K562 (cell line): Measurements from ENCODE around the gene ZSWIM3. TPM values are rescaled to one million over a fixed set of nuclear protein-coding genes. Genes with fewer than 3 reads are reported as not detected.

Experiments
- ATAC-seq: fragments of 200-7000 bp; cut with Tn5 transposase; 3 replicates; pipeline ENCODE4 v1.9.1; 2020; ENCODE audit warnings: moderate library complexity
- BruUV-seq: library from RNA; stranded (reverse); fragments of 400-500 nt; replicated peaks from 2 replicates; lab custom pipeline; 2021; lab: Mats Ljungman, UMichigan
- CTCF ChIA-PET: fragments of 300-600 bp; formaldehyde crosslinking; extraction: SDS; loops from one replicate; lab custom pipeline; 2021; ENCODE audit warnings: low intra/inter-chr PET ratio; lab: Yijun Ruan, JAX
- POLR2A ChIA-PET: fragments of 300-600, 350-650 bp; sonication (Branson Sonifier 250); formaldehyde crosslinking; extraction: SDS; loops from one replicate; lab custom pipeline; 2021; ENCODE audit warnings: antibody characterized with exemption, inconsistent platforms; lab: Yijun Ruan, JAX
- DNase-seq, 4 experiments: peaks; one replicate each; pipeline versions ENCODE4 v3.0.0 to v3.0.0-alpha.2; 2011 to 2018; ENCODE audit warnings: low spot score in 3 of 4, mixed read lengths in 3 of 4; ENCODE audit errors: extremely low read depth in 1 of 4
- FAIRE-seq: peaks from 2 replicates; lab custom pipeline; 2011; peaks lifted over from hg19 to GRCh38; lab: Jason Lieb, UNC
- H2AFZ ChIP-seq: 2 replicates; pipeline ENCODE4 v1.6.0; 2011; ENCODE audit warnings: low read depth, low read length, control low read depth, inconsistent platforms
- H3K27ac ChIP-seq: fragments of 200-600 bp; 3 replicates; pipeline ENCODE4 v1.8.0; 2011; ENCODE audit warnings: low read depth, mild to moderate bottlenecking, control low read depth, inconsistent platforms, low read length, moderate library complexity, mixed read lengths; ENCODE audit errors: extremely low read depth
- H3K27me3 ChIP-seq, 2 experiments: fragments of 300-600 bp in 1 of 2; 2 replicates in 1 of 2; 3 replicates in 1 of 2; pipeline versions ENCODE4 v1.6.0 to v1.8.0; 2011; ENCODE audit warnings: inconsistent platforms in 2 of 2, low read length in 2 of 2, mild to moderate bottlenecking in 1 of 2, mixed read lengths in 1 of 2, moderate library complexity in 1 of 2; ENCODE audit not compliant: control insufficient read depth in 2 of 2, insufficient read depth in 2 of 2
- H3K36me3 ChIP-seq: fragments of 300-600 bp; 3 replicates; pipeline ENCODE4 v1.8.0; 2011; ENCODE audit warnings: mild to moderate bottlenecking, low read length, inconsistent platforms; ENCODE audit not compliant: control insufficient read depth, insufficient read depth
- H3K4me1 ChIP-seq, 2 experiments: fragments of 200-600 bp in 1 of 2; replicated peaks in 1 of 2; 2 replicates in 1 of 2; 3 replicates in 1 of 2; pipeline versions ENCODE4 v1.5.1 to v1.8.0; 2011; ENCODE audit warnings: inconsistent platforms in 2 of 2, low read length in 2 of 2, mild to moderate bottlenecking in 1 of 2, mixed read lengths in 1 of 2, moderate library complexity in 1 of 2; ENCODE audit not compliant: control insufficient read depth in 2 of 2, insufficient read depth in 2 of 2
- H3K4me2 ChIP-seq: 2 replicates; pipeline ENCODE4 v1.6.1; 2011; ENCODE audit warnings: low read length, control low read depth, inconsistent platforms, mixed read lengths; ENCODE audit not compliant: insufficient read depth
- H3K4me3 ChIP-seq: fragments of 200-600 bp; sonication (generic), shearing (Covaris generic); 2 replicates; pipeline ENCODE4 v1.5.1; 2016; ENCODE audit warnings: control low read depth, inconsistent platforms
- H3K79me2 ChIP-seq: fragments of 200-600 bp; 3 replicates; pipeline ENCODE4 v1.8.0; 2011; ENCODE audit warnings: low read length, inconsistent platforms; ENCODE audit not compliant: control insufficient read depth, insufficient read depth
- H3K9ac ChIP-seq, 2 experiments: 2 replicates each; pipeline versions ENCODE4 v1.6.0 to v1.6.1; 2011; ENCODE audit warnings: low read depth in 2 of 2, low read length in 2 of 2, control low read depth in 1 of 2, inconsistent platforms in 1 of 2, mild to moderate bottlenecking in 1 of 2, mixed read lengths in 1 of 2; ENCODE audit not compliant: insufficient read depth in 1 of 2
- H3K9me1 ChIP-seq: one replicate; pipeline ENCODE4 v1.6.0; 2011; ENCODE audit warnings: inconsistent platforms, mild to moderate bottlenecking, low read length, moderate library complexity; ENCODE audit not compliant: control insufficient read depth, insufficient read depth
- H3K9me3 ChIP-seq: replicated peaks from 2 replicates; pipeline ENCODE4 v1.5.1; 2011; ENCODE audit warnings: low read depth, low read length, inconsistent platforms; ENCODE audit not compliant: control insufficient read depth, insufficient read depth
- H4K20me1 ChIP-seq: replicated peaks from 2 replicates; pipeline ENCODE4 v1.6.1; 2011; ENCODE audit warnings: low read length, inconsistent platforms, mixed read lengths; ENCODE audit not compliant: control insufficient read depth, insufficient read depth
- BRD4 ChIP-seq: fragments of 200-600 bp; sonication (generic); IDR thresholded peaks from 2 replicates; pipeline ENCODE4 v1.6.1; 2017; ENCODE audit warnings: inconsistent platforms
- CCAR2 ChIP-seq: fragments of 200-400 bp; formaldehyde crosslinking; IDR thresholded peaks from 2 replicates; pipeline ENCODE4 v1.6.1; 2017; ENCODE audit warnings: mild to moderate bottlenecking, low read depth, low read length
- ELF4 ChIP-seq: fragments of 450-650 bp; formaldehyde crosslinking; IDR thresholded peaks from 2 replicates; pipeline ENCODE4 v1.4.0; 2022; ENCODE audit warnings: missing genetic modification characterization
- HDAC1 ChIP-seq, 2 experiments: fragments of 450-650 bp; IDR thresholded peaks; 2 replicates each; pipeline ENCODE4 v1.6.1; 2016 to 2017; ENCODE audit warnings: inconsistent platforms in 1 of 2, mild to moderate bottlenecking in 1 of 2, moderate library complexity in 1 of 2
- HDAC2 ChIP-seq: fragments of 450-650 bp; IDR thresholded peaks from 2 replicates; pipeline ENCODE4 v1.6.1; 2016; ENCODE audit warnings: mild to moderate bottlenecking
- MXD1 ChIP-seq: fragments of 250-450 bp; sonication (Bioruptor Pico); IDR thresholded peaks from 2 replicates; pipeline ENCODE4 v1.8.0; 2021; ENCODE audit warnings: borderline replicate concordance, mild to moderate bottlenecking, moderate library complexity; ENCODE audit not compliant: poor library complexity, severe bottlenecking
- NR2C2 ChIP-seq, 2 experiments: fragments of 200-800 bp in 1 of 2; sonication (Bioruptor generic) in 1 of 2; sonication (generic) in 1 of 2; formaldehyde crosslinking in 1 of 2; IDR thresholded peaks; 2 replicates each; pipeline versions ENCODE4 v1.6.1 to v1.8.0; 2016 to 2022; ENCODE audit warnings: mild to moderate bottlenecking in 1 of 2, missing compliant biosample characterization in 1 of 2, missing genetic modification characterization in 1 of 2, missing genetic modification reagents in 1 of 2
- PTRF ChIP-seq: fragments of 450-650 bp; IDR thresholded peaks from 2 replicates; pipeline ENCODE4 v1.6.1; 2016; ENCODE audit warnings: mild to moderate bottlenecking, missing genetic modification characterization, missing compliant biosample characterization
- PYGO2 ChIP-seq: fragments of 450-650 bp; IDR thresholded peaks from 2 replicates; pipeline ENCODE4 v1.6.1; 2016; ENCODE audit warnings: mild to moderate bottlenecking, missing genetic modification characterization, moderate library complexity, missing compliant biosample characterization
- SETDB1 ChIP-seq: IDR thresholded peaks from one replicate; pipeline ENCODE4 v1.6.1; 2012; ENCODE audit warnings: low read length, control low read depth, inconsistent platforms
- STAT6 ChIP-seq: sonication (generic); formaldehyde crosslinking; IDR thresholded peaks from 2 replicates; pipeline ENCODE4 v1.8.1; 2023; ENCODE audit warnings: mild to moderate bottlenecking, missing genetic modification reagents
- TEAD2 ChIP-seq: fragments of 450-650 bp; IDR thresholded peaks from 2 replicates; pipeline ENCODE4 v1.6.1; 2016; ENCODE audit warnings: missing genetic modification characterization, control low read depth, missing compliant biosample characterization
- UBTF ChIP-seq, 2 experiments: IDR thresholded peaks; 2 replicates each; pipeline ENCODE4 v1.6.1; 2012; ENCODE audit warnings: improper control_type of control experiment in 2 of 2, low read depth in 2 of 2, low read length in 2 of 2, borderline replicate concordance in 1 of 2
- ZBTB26 ChIP-seq: fragments of 450-650 bp; formaldehyde crosslinking; IDR thresholded peaks from 2 replicates; pipeline ENCODE4 v1.4.0; 2022; ENCODE audit warnings: missing genetic modification characterization
- ZNF3 ChIP-seq: fragments of 250-450 bp; sonication (Bioruptor Pico); IDR thresholded peaks from 2 replicates; pipeline ENCODE4 v1.5.0; 2021; ENCODE audit warnings: mild to moderate bottlenecking, moderate library complexity
- WGBS: fragments of 100-300 bp; shearing (Covaris generic); methylation state at CpG from one replicate; pipeline ENCODE4 v1.1.6; 2016; ENCODE audit warnings: low coverage, mixed read lengths; ENCODE audit not compliant: insufficient coverage; ENCODE audit errors: missing lambda C conversion rate; 5-methylcytosine and 5-hydroxymethylcytosine counted together
- in situ Hi-C: fragments of 300-500 bp; cut with MboI; formaldehyde crosslinking; loops from 4 replicates; pipeline ENCODE4 v1.15.0; 2018; ENCODE audit warnings: inconsistent platforms, mixed read lengths
- intact Hi-C: fragments of 100-400 bp; cut with micrococcal nuclease; formaldehyde crosslinking; loops from 2 replicates; pipeline ENCODE4 v1.14.2; 2022
- polyA plus RNA-seq, 8 experiments: library from polyadenylated mRNA; depleted of rRNA in 4 of 8; stranded (reverse) in 5 of 8; unstranded in 3 of 8; fragments of >200 nt; fragmentation: Nextera tagmentation in 2 of 8; fragmentation: Illumina TruSeq in 1 of 8; extraction: Ambion mirVana in 2 of 8; extraction: Trizol in 1 of 8; gene quantifications; 2 replicates each; pipeline versions ENCODE4 v1.2.1 to v1.2.3, GENCODE V29; 2011 to 2014; ENCODE audit warnings: inconsistent platforms in 1 of 8, missing spikeins in 1 of 8
- total RNA-seq, 7 experiments: library from RNA; depleted of rRNA in 6 of 7; stranded (reverse); fragments of >200 nt in 6 of 7; fragmentation: Illumina TruSeq in 2 of 7; extraction: Trizol in 2 of 7; gene quantifications; 2 replicates each; pipeline versions ENCODE4 v1.2.1 to v1.2.3, GENCODE V29; 2011 to 2021; ENCODE audit warnings: low replicate concordance in 1 of 7

ZSWIM3 gene
- total and polyA plus RNA-seq, 9 of the 15 experiments (the other 6 are each of a cell fraction or from before 2014, with no cell fraction given): 1.7 to 4.3 (median 2.9) TPM

- in situ Hi-C loops: no loop called here
- BruUV-seq: no TSS peak
- intact Hi-C loops: no loop called here
- DNase-seq (no peak), FAIRE-seq (no peak), ATAC-seq (no peak)
- Histone ChIP-seq H3K4me1 (peaks cover 9 to 16% of the 10 kb centered on the region in 2 experiments; a peak in 4 of 5 replicates), H3K9ac (no peak overlapping the region), H4K20me1 (0 out of 2 replicates have a peak, but pooled peaks cover 3% of the 10 kb centered on the region), H3K79me2 (no peaks in the 10 kb centered on the region), H3K9me3 (no peaks in the 10 kb centered on the region), H3K27ac (no peak overlapping the region), H2AFZ (no peak overlapping the region), H3K9me1 (no peaks in the 10 kb centered on the region), H3K27me3 (no peaks in the 10 kb centered on the region), H3K36me3 (no peaks in the 10 kb centered on the region), H3K4me3 (no peak overlapping the region), H3K4me2 (no peak overlapping the region)
- ChIA-PET POLR2A (interaction anchor here (0.7 to 2.2 kb wide), 4 partner anchors 9 to 27 kb away, joined by 3 to 9 read pairs (median 4); partner anchors contain the start of genes CTSA, NEURL2 and PCIF1), CTCF (no interaction called here)
- WGBS: 48% methylated on average over 5 of the region's 5 CpGs
- TF ChIP-seq NR2C2 (CRISPR knock-in tag; IDR thresholded peaks at IDR 0.05): no peak
- no peak for TF ChIP-seq NR2C2 (tag; IDR thresholded peaks at IDR 0.05)
- TF ChIP-seq ZBTB26: no peak
- no peak for TF ChIP-seq BRD4
- no peak for TF ChIP-seq HDAC1 (IDR thresholded peaks at IDR 0.05)
- TF ChIP-seq STAT6 (CRISPR knock-in tag): no peak
- no peak for TF ChIP-seq ELF4
- TF ChIP-seq SETDB1: no peak
- no peak for TF ChIP-seq HDAC2
- TF ChIP-seq PTRF (tag): no peak
- no peak for TF ChIP-seq TEAD2 (tag)
- TF ChIP-seq UBTF (IDR thresholded peaks at IDR 0.05; ENCODE audit: borderline replicate concordance in 1 of 2, low read depth in 2 of 2, low read length in 2 of 2): no peak
- TF ChIP-seq CCAR2: no peak
- TF ChIP-seq MXD1: no peak
- TF ChIP-seq PYGO2 (tag): no peak
- no peak for TF ChIP-seq ZNF3 (CRISPR knock-in tag)
Observed at GRCh38 chr20:45917790-45918141, 60.4 kb downstream of the ZSWIM3 start.
